GM10847 (cell line): ENCODE measurements around the gene PRSS37.

Experiments
- POLR2A ChIP-seq: IDR thresholded peaks from 2 replicates; pipeline ENCODE4 v1.6.1; 2011; ENCODE audit not compliant: insufficient read length; ENCODE audit errors: extremely low read depth

PRSS37 gene

GRCh38 chr7:141841385-141841784, at the start of gene PRSS37:
TSS of gene PRSS37 (minus strand) at chr7:141841485. CDS start at chr7:141841049, 436 bp downstream.
- TF ChIP-seq POLR2A, result no peak

GRCh38 chr7:141889321-141889720, 48.0 kb upstream of the PRSS37 start:
- no peak for TF ChIP-seq POLR2A

GRCh38 chr7:141884539-141885225, 43.4 kb upstream of the PRSS37 start:
- no peak for TF ChIP-seq POLR2A

GRCh38 chr7:141880960-141881359, 39.7 kb upstream of the PRSS37 start:
- TF ChIP-seq POLR2A, result no peak

- no peak for TF ChIP-seq POLR2A
Observed at GRCh38 chr7:141877365-141877764, 36.1 kb upstream of the PRSS37 start.

- TF ChIP-seq POLR2A, result no peak
Observed at GRCh38 chr7:141876371-141876770, 35.1 kb upstream of the PRSS37 start.

- no peak for TF ChIP-seq POLR2A
Observed at GRCh38 chr7:141875453-141875852, 34.2 kb upstream of the PRSS37 start.

- no peak for TF ChIP-seq POLR2A
Observed at GRCh38 chr7:141874787-141875186, 33.5 kb upstream of the PRSS37 start.

- no peak for TF ChIP-seq POLR2A
Observed at GRCh38 chr7:141872931-141873330, 31.6 kb upstream of the PRSS37 start.

GRCh38 chr7:141866974-141867373, 25.7 kb upstream of the PRSS37 start:
- TF ChIP-seq POLR2A, result no peak

GRCh38 chr7:141864765-141865447, 23.6 kb upstream of the PRSS37 start:
- TF ChIP-seq POLR2A, result no peak

- no peak for TF ChIP-seq POLR2A
Observed at GRCh38 chr7:141860207-141860606, 18.9 kb upstream of the PRSS37 start.

GRCh38 chr7:141847996-141848395, 6.7 kb upstream of the PRSS37 start:
- no peak for TF ChIP-seq POLR2A

GRCh38 chr7:141844256-141844655, 3.0 kb upstream of the PRSS37 start:
- no peak for TF ChIP-seq POLR2A

GRCh38 chr7:141842904-141843303, 1.6 kb upstream of the PRSS37 start:
- no peak for TF ChIP-seq POLR2A

GRCh38 chr7:141840708-141841107, 577 bp downstream of the PRSS37 start:
- TF ChIP-seq POLR2A, result no peak

- no peak for TF ChIP-seq POLR2A
Observed at GRCh38 chr7:141839256-141839655, 2.0 kb downstream of the PRSS37 start.
